H1 (cell line): Measurements from ENCODE around the gene CD300E. TPM values are rescaled to one million over a fixed set of nuclear protein-coding genes. Genes with fewer than 3 reads are reported as not detected.

Source experiments
- CTCF ChIA-PET: fragments of 300-600 bp; sonication (Branson Sonifier 250); formaldehyde crosslinking; loops from one replicate; lab custom pipeline; 2021; ENCODE audit not compliant: partially characterized antibody; lab: Charles Lee
- POLR2A ChIA-PET: fragments of 300-600 bp; sonication (Branson Sonifier 250); formaldehyde crosslinking; loops from one replicate; lab custom pipeline; 2021; ENCODE audit warnings: inconsistent platforms; ENCODE audit not compliant: partially characterized antibody; lab: Charles Lee
- DNase-seq, 2 experiments: peaks; one replicate each; pipeline versions ENCODE4 v3.0.0 to v3.0.0-alpha.2; 2010 to 2022; ENCODE audit warnings: low spot score in 2 of 2, low read depth in 1 of 2, mixed read lengths in 1 of 2
- FAIRE-seq: peaks from 2 replicates; lab custom pipeline; 2011; peaks lifted over from hg19 to GRCh38; lab: Jason Lieb, UNC
- H2AFZ ChIP-seq: 2 replicates; pipeline ENCODE4 v1.8.1; 2012; ENCODE audit warnings: low read length, inconsistent platforms
- H2AK5ac ChIP-seq: 2 replicates; pipeline ENCODE4 v1.6.1; 2013; ENCODE audit warnings: low read depth, low read length
- H2BK120ac ChIP-seq: replicated peaks from 2 replicates; pipeline ENCODE3; 2013; ENCODE audit warnings: low read depth, low read length, inconsistent platforms
- H2BK12ac ChIP-seq: 2 replicates; pipeline ENCODE4 v1.6.1; 2013; ENCODE audit warnings: low read depth, low read length
- H2BK15ac ChIP-seq: 2 replicates; pipeline ENCODE4 v1.6.1; 2013; ENCODE audit warnings: low read length
- H2BK20ac ChIP-seq: 2 replicates; pipeline ENCODE4 v1.6.1; 2013; ENCODE audit warnings: low read length
- H2BK5ac ChIP-seq: 2 replicates; pipeline ENCODE4 v1.6.1; 2013; ENCODE audit warnings: low read depth, low read length
- H3K14ac ChIP-seq: 2 replicates; pipeline ENCODE4 v1.6.1; 2013; ENCODE audit warnings: inconsistent platforms; ENCODE audit not compliant: insufficient read length
- H3K18ac ChIP-seq: 2 replicates; pipeline ENCODE4 v1.6.1; 2013; ENCODE audit warnings: low read length; ENCODE audit errors: extremely low read depth
- H3K23ac ChIP-seq: 2 replicates; pipeline ENCODE4 v1.6.1; 2013; ENCODE audit warnings: inconsistent platforms; ENCODE audit not compliant: insufficient read length
- H3K23me2 ChIP-seq: 2 replicates; pipeline ENCODE4 v1.6.1; 2013; ENCODE audit warnings: low read depth, low read length
- H3K27ac ChIP-seq: 2 replicates; pipeline ENCODE4 v1.6.1; 2011; ENCODE audit warnings: low read depth, low read length, inconsistent platforms
- H3K27me3 ChIP-seq, 4 experiments: replicated peaks in 1 of 4; 1 replicate in 1 of 4; 2 replicates in 3 of 4; pipeline versions ENCODE4 v1.6.1 to v1.8.1; 2011 to 2013; ENCODE audit warnings: low read length in 3 of 4, mild to moderate bottlenecking in 3 of 4, inconsistent platforms in 2 of 4, mixed read lengths in 2 of 4, moderate library complexity in 1 of 4; ENCODE audit not compliant: control insufficient read depth in 3 of 4, insufficient read depth in 3 of 4; ENCODE audit errors: extremely low read depth in 1 of 4
- H3K36me3 ChIP-seq, 4 experiments: 2 replicates each; pipeline versions ENCODE4 v1.6.1 to v1.8.1; 2011 to 2013; ENCODE audit warnings: mild to moderate bottlenecking in 4 of 4, low read length in 3 of 4, moderate library complexity in 2 of 4, control low read depth in 1 of 4, inconsistent platforms in 1 of 4; ENCODE audit not compliant: insufficient read depth in 4 of 4, control insufficient read depth in 2 of 4
- H3K4ac ChIP-seq: replicated peaks from 2 replicates; pipeline ENCODE3; 2013; ENCODE audit warnings: low read length, low read depth, mixed read lengths, inconsistent platforms; ENCODE audit not compliant: insufficient read length
- H3K4me1 ChIP-seq, 4 experiments: replicated peaks in 1 of 4; 1 replicate in 1 of 4; 2 replicates in 3 of 4; pipeline versions ENCODE4 v1.6.1 to v1.8.1; 2011 to 2013; ENCODE audit warnings: low read length in 3 of 4, inconsistent platforms in 2 of 4, mixed read lengths in 1 of 4; ENCODE audit not compliant: insufficient read depth in 4 of 4, control insufficient read depth in 3 of 4
- H3K4me2 ChIP-seq, 2 experiments: 2 replicates each; pipeline versions ENCODE4 v1.6.1 to v1.8.1; 2011 to 2013; ENCODE audit warnings: low read depth in 2 of 2, low read length in 2 of 2, control low read depth in 1 of 2, inconsistent platforms in 1 of 2, mild to moderate bottlenecking in 1 of 2; ENCODE audit not compliant: insufficient read depth in 1 of 2
- H3K4me3 ChIP-seq, 4 experiments: fragments of 200-600, 300-600 bp in 1 of 4; sonication (generic), shearing (Covaris generic), sonication (Bioruptor Twin) in 1 of 4; 2 replicates each; pipeline versions ENCODE4 v1.5.1 to v1.8.1; 2011 to 2016; ENCODE audit warnings: low read length in 4 of 4, low read depth in 3 of 4, control low read depth in 2 of 4, inconsistent platforms in 2 of 4, mild to moderate bottlenecking in 2 of 4, mixed read lengths in 1 of 4, moderate library complexity in 1 of 4; ENCODE audit not compliant: insufficient read depth in 2 of 4; ENCODE audit errors: extremely low read depth in 1 of 4
- H3K56ac ChIP-seq: replicated peaks from 2 replicates; pipeline ENCODE3; 2013; ENCODE audit warnings: low read depth, mild to moderate bottlenecking, mixed read lengths, low read length, inconsistent platforms; ENCODE audit not compliant: insufficient read length
- H3K79me1 ChIP-seq: 2 replicates; pipeline ENCODE4 v1.6.1; 2013; ENCODE audit warnings: low read depth, low read length, control low read depth
- H3K79me2 ChIP-seq, 2 experiments: 2 replicates each; pipeline versions ENCODE4 v1.6.1 to v1.8.1; 2012 to 2013; ENCODE audit warnings: low read length in 2 of 2, mild to moderate bottlenecking in 2 of 2, inconsistent platforms in 1 of 2; ENCODE audit not compliant: insufficient read depth in 2 of 2, control insufficient read depth in 1 of 2
- H3K9ac ChIP-seq, 4 experiments: replicated peaks in 1 of 4; 1 replicate in 1 of 4; 2 replicates in 3 of 4; pipeline versions ENCODE4 v1.6.1 to v1.8.1; 2011 to 2013; ENCODE audit warnings: low read depth in 3 of 4, low read length in 3 of 4, control low read depth in 2 of 4, mild to moderate bottlenecking in 2 of 4, moderate library complexity in 2 of 4, inconsistent platforms in 1 of 4; ENCODE audit errors: extremely low read depth in 1 of 4
- H3K9me3 ChIP-seq, 2 experiments: 2 replicates each; pipeline versions ENCODE4 v1.6.1 to v1.8.1; 2012 to 2013; ENCODE audit warnings: mild to moderate bottlenecking in 2 of 2, moderate library complexity in 2 of 2, control low read depth in 1 of 2, inconsistent platforms in 1 of 2, low read depth in 1 of 2, low read length in 1 of 2, mixed read lengths in 1 of 2; ENCODE audit not compliant: insufficient read depth in 2 of 2
- H4K20me1 ChIP-seq, 2 experiments: replicated peaks in 1 of 2; 2 replicates each; pipeline versions ENCODE3 to v1.8.1; 2011 to 2013; ENCODE audit warnings: inconsistent platforms in 2 of 2, low read length in 2 of 2, mild to moderate bottlenecking in 1 of 2; ENCODE audit not compliant: insufficient read depth in 2 of 2, control insufficient read depth in 1 of 2
- H4K5ac ChIP-seq: 2 replicates; pipeline ENCODE4 v1.6.1; 2013; ENCODE audit warnings: low read length, low read depth, mixed read lengths, inconsistent platforms; ENCODE audit not compliant: insufficient read length
- H4K8ac ChIP-seq: 2 replicates; pipeline ENCODE4 v1.8.0; 2013; ENCODE audit warnings: mild to moderate bottlenecking, moderate library complexity, low read length, inconsistent platforms; ENCODE audit not compliant: insufficient read depth; ENCODE audit errors: extremely low read depth
- H4K91ac ChIP-seq: replicated peaks from 2 replicates; pipeline ENCODE3; 2013; ENCODE audit warnings: low read length, mixed read lengths, inconsistent platforms; ENCODE audit not compliant: insufficient read length
- BACH1 ChIP-seq: IDR thresholded peaks from 2 replicates; pipeline ENCODE4 v1.6.1; 2012; ENCODE audit warnings: low read length, improper control_type of control experiment
- CEBPB ChIP-seq: IDR thresholded peaks from 2 replicates; pipeline ENCODE4 v1.6.1; 2012; ENCODE audit warnings: low read depth, low read length
- HDAC2 ChIP-seq, 2 experiments: fragments of 300-600 bp in 1 of 2; sonication (generic) in 1 of 2; IDR thresholded peaks; 2 replicates each; pipeline ENCODE4 v1.6.1; 2011 to 2012; ENCODE audit warnings: low read depth in 2 of 2, low read length in 2 of 2, mild to moderate bottlenecking in 2 of 2, moderate library complexity in 2 of 2, borderline replicate concordance in 1 of 2, inconsistent platforms in 1 of 2
- KDM1A ChIP-seq: fragments of 200-600, 300-600 bp; sonication (generic); IDR thresholded peaks from 2 replicates; pipeline ENCODE4 v1.7.1; 2016; ENCODE audit warnings: mild to moderate bottlenecking, low read length, borderline replicate concordance
- KDM5A ChIP-seq: fragments of 200-600 bp; IDR thresholded peaks from 2 replicates; pipeline ENCODE4 v1.7.1; 2012; ENCODE audit warnings: mild to moderate bottlenecking, low read length, inconsistent platforms, mixed read lengths
- POLR2A ChIP-seq, 2 experiments: IDR thresholded peaks; 1 replicate in 1 of 2; 2 replicates in 1 of 2; pipeline ENCODE4 v1.6.1; 2011; ENCODE audit warnings: low read depth in 2 of 2, low read length in 2 of 2, mild to moderate bottlenecking in 2 of 2; ENCODE audit errors: control extremely low read depth in 1 of 2
- RBBP5 ChIP-seq: IDR thresholded peaks from 2 replicates; pipeline ENCODE4 v1.7.1; 2012; ENCODE audit warnings: low read depth, mild to moderate bottlenecking, inconsistent platforms, low read length, moderate library complexity, borderline replicate concordance
- RXRA ChIP-seq: IDR thresholded peaks from 2 replicates; pipeline ENCODE4 v1.6.1; 2011; ENCODE audit warnings: low read depth, mild to moderate bottlenecking, low read length, moderate library complexity; ENCODE audit not compliant: insufficient read depth
- SP4 ChIP-seq: IDR thresholded peaks from 2 replicates; pipeline ENCODE4 v1.6.1; 2012; ENCODE audit warnings: low read length, inconsistent platforms
- SRF ChIP-seq: IDR thresholded peaks from 2 replicates; pipeline ENCODE4 v1.6.1; 2011; ENCODE audit warnings: mild to moderate bottlenecking, low read depth, low read length, moderate library complexity
- YY1 ChIP-seq: IDR thresholded peaks from 2 replicates; pipeline ENCODE4 v1.6.1; 2011; ENCODE audit warnings: low read depth, mild to moderate bottlenecking, low read length
- ZNF274 ChIP-seq: IDR thresholded peaks from 2 replicates; pipeline ENCODE4 v1.7.0; 2012; ENCODE audit warnings: low read length, borderline replicate concordance; ENCODE audit errors: extremely low read depth
- WGBS, 2 experiments: shearing (Covaris generic) in 1 of 2; methylation state at CpG; one replicate each; pipeline versions ENCODE4 v1.1.6 to v1.1.7; 2013 to 2015; ENCODE audit warnings: low lambda C conversion rate in 2 of 2, mixed read lengths in 2 of 2, inconsistent platforms in 1 of 2, low coverage in 1 of 2, missing lambda C conversion rate in 1 of 2; ENCODE audit not compliant: insufficient replicate concordance in 2 of 2, insufficient coverage in 1 of 2, insufficient read length in 1 of 2; ENCODE audit errors: extremely low coverage in 1 of 2, missing lambda C conversion rate in 1 of 2; 5-methylcytosine and 5-hydroxymethylcytosine counted together
- polyA plus RNA-seq, 7 experiments: library from polyadenylated mRNA; depleted of rRNA in 3 of 7; stranded (reverse) in 5 of 7; unstranded in 2 of 7; fragments of >200 nt in 5 of 7; fragments of 200-250 nt in 2 of 7; gene quantifications; 1 replicate in 5 of 7; 2 replicates in 1 of 7; 4 replicates in 1 of 7; pipeline versions ENCODE4 v1.2.1 to v1.2.3, GENCODE V29; 2011 to 2013; ENCODE audit warnings: missing spikeins in 2 of 7, mixed read lengths in 2 of 7
- total RNA-seq: library from RNA; stranded (reverse); fragmentation: NEBNext Ultra II Directional; extraction: Animal tissue kit (Norgen Biotek cat#: 25700); gene quantifications from 2 replicates; pipeline ENCODE4 v1.2.1, GENCODE V29; 2021
- TF ChIP-seq, protein P1 (sequence below): IDR thresholded peaks from 2 replicates; pipeline ENCODE4 v1.6.1; 2012; ENCODE audit warnings: inconsistent platforms

The CD300E gene
- total and polyA plus RNA-seq, 2 of the 8 experiments (the other 6 are each of a cell fraction or from before 2014, with no cell fraction given): not detected

DNA sequence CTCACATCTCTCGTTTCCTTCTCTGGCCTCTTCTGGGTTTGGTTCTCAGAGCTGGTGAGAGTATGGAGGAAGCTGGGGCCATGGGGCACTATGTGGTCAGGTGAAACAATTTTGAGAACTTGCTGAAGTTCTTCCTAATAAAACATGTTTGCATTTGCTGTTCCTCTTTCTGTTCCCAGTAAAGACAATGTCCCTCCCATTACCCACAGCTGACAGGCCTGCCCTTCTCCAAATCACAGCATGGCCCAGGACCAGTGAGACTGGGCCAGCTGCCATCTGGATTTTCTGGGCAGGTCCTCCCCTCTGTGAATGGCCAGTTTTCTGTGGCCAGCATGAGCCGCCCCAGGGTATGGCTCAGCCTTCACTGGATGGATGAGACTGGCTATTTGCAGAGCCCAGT is 56.1 kb downstream of the CD300E start, which contains the start of gene CD300H:
TSS of gene CD300H (minus strand) at position 113 of the 400 bp plus-strand sequence.
- no peaks in the 10 kb centered on the region; a peak in 1 of 4 replicates for H3K79me2 ChIP-seq
- peak within 1 kb of the TSS; percentile 23; the same call in 1 of the 2 replicates for H2BK15ac ChIP-seq
- H3K4me1 ChIP-seq: peaks cover 0 to 3% (median 2%) of the 10 kb centered on the region in 4 experiments; a peak in 3 of 7 replicates
- peaks cover 16% of the 10 kb centered on the region for H3K23me2 ChIP-seq
- 78% methylated on average over 2 of the region's 2 CpGs; no CpG with 5 or more reads in 1 of the 2 experiments for WGBS, 2 experiments
- H3K9me3 ChIP-seq: no peaks in the 10 kb centered on the region
- 0 out of 2 replicates have a peak within 1 kb of the TSS, but pooled peaks have one; percentile 43 for H2BK20ac ChIP-seq
- no peak within 1 kb of the TSS for H3K4me2 ChIP-seq
- no peak within 1 kb of the TSS for H3K4ac ChIP-seq
- peaks cover 7% of the 10 kb centered on the region for H3K79me1 ChIP-seq
- DNase-seq: no peak
- H2BK12ac ChIP-seq: peak within 1 kb of the TSS; percentile 91; the same call in 1 of the 2 replicates
- FAIRE-seq: no peak
- no peak within 1 kb of the TSS for H3K27ac ChIP-seq
- no peak within 1 kb of the TSS for H3K18ac ChIP-seq
- TF ChIP-seq, protein P1, sequence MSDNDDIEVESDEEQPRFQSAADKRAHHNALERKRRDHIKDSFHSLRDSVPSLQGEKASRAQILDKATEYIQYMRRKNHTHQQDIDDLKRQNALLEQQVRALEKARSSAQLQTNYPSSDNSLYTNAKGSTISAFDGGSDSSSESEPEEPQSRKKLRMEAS: no peak
- TF ChIP-seq SRF: no peak
- no peak for TF ChIP-seq CEBPB
- no peak for TF ChIP-seq ZNF274
- no peak for TF ChIP-seq YY1
- no peak for TF ChIP-seq KDM5A
- no peak for TF ChIP-seq RBBP5
- TF ChIP-seq RXRA: no peak
- no peak for TF ChIP-seq SP4
- no peak for TF ChIP-seq BACH1
- no peak for TF ChIP-seq KDM1A
- TF ChIP-seq POLR2A (IDR thresholded peaks at IDR 0.05; ENCODE audit: control extremely low read depth in 1 of 2, low read depth in 2 of 2, low read length in 2 of 2): no peak
- TF ChIP-seq HDAC2 (IDR thresholded peaks at IDR 0.05; ENCODE audit: borderline replicate concordance in 1 of 2, low read depth in 2 of 2, low read length in 2 of 2): no peak
- no peaks in the 10 kb centered on the region for H3K36me3 ChIP-seq
- H4K91ac ChIP-seq: peak within 1 kb of the TSS; percentile 87
- no peak within 1 kb of the TSS for H3K4me3 ChIP-seq
- H3K23ac ChIP-seq: no peak within 1 kb of the TSS
- H3K9ac ChIP-seq: no peak within 1 kb of the TSS
- no peak within 1 kb of the TSS for H2BK120ac ChIP-seq
- 0 out of 2 replicates have a peak within 1 kb of the TSS, but pooled peaks have one; percentile 1 for H4K8ac ChIP-seq
- H3K14ac ChIP-seq: no peak within 1 kb of the TSS
- POLR2A ChIA-PET: no interaction called here
- CTCF ChIA-PET: interaction anchor here (0.7 to 4.2 kb wide), 17 partner anchors 10 to 859 kb away, joined by 3 to 33 read pairs (median 7); partner anchors contain the start of gene CD300LD
- H4K5ac ChIP-seq: no peak within 1 kb of the TSS
- H3K27me3 ChIP-seq: peaks cover 0 to 2% (median under 1%) of the 10 kb centered on the region in 4 experiments; a peak in 1 of 7 replicates
- peaks cover 0 to 13% of the 10 kb centered on the region in 2 experiments for H4K20me1 ChIP-seq
- H2AK5ac ChIP-seq: peak within 1 kb of the TSS; percentile 79
- H3K56ac ChIP-seq: peak within 1 kb of the TSS; percentile 95
- H2BK5ac ChIP-seq: no peak within 1 kb of the TSS; the same call in 1 of the 2 replicates
- H2AFZ ChIP-seq: no peak within 1 kb of the TSS
